ENCODE results near the gene OSBPL2.

The OSBPL2 gene

DNA sequence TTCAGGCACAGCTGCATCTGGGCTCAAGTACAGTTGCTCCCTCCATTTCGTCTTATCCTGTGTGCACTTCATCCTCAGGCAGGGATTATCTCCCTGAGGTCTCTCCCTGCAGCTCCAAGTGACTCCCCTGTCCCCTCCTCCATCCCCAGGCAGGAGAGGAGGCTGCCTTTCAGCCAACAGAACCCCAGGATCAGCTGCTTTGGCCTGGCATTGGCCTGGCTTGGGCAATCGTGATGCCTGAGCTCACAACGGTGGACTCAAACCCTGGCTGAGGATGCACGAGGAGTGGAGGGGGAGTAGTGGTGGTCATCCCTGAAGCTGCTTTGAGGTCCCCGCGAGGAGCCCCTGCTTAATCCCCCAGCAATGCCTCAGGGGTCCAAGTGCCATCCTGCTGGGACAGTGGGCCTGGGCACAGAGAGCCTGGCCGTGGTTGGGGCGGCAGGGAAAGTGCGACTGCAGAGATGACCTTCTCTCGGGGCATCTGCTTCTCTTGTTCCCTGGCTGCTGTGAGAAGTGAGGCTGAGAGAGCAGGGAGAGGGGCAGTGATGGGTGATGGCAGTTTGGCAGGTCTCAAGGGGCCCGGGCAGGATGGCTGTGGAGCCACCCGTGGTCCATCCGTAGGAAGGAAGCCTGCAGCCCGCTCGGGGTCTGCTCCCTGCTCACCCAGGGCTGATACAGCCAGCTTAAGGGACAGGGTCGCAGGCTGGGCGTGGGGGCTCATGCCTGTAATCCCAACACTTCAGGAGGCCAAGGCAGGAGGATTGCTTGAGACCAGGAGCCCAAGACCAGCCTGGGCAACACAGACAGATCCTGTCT, 12.3 kb upstream of the OSBPL2 start:
- Histone ChIP-seq H2AFZ (ENCODE audit: low read depth, low read length) (no peak overlapping the region), H4K20me1 (ENCODE audit: insufficient read depth, low read length) (peaks cover 47% of the 10 kb centered on the region), H3K4me1 (ENCODE audit: insufficient read depth, low read length) (no peaks in the 10 kb centered on the region), H3K27ac (ENCODE audit: low read length) (no peak overlapping the region), H3K79me2 (ENCODE audit: insufficient read depth, low read length) (no peaks in the 10 kb centered on the region), H3K4me3 (ENCODE audit: low read depth in 1 of 2, low read length in 2 of 2) (no peak overlapping the region), H3K36me3 (ENCODE audit: insufficient read depth, low read length) (no peaks in the 10 kb centered on the region), H3K4me2 (ENCODE audit: insufficient read depth, low read length) (no peak overlapping the region), H3K9me3 (ENCODE audit: insufficient read depth, low read length, severe bottlenecking) (no peaks in the 10 kb centered on the region), H3K27me3 (ENCODE audit: insufficient read depth, low read length, poor library complexity) (peaks cover 9% of the 10 kb centered on the region), H3K9ac (ENCODE audit: low read depth, low read length) (no peak overlapping the region)
- no peak for ATAC-seq (ENCODE audit: insufficient read depth, low read depth)
- DNase-seq: no peak
- TF ChIP-seq EZH2 (IDR thresholded peaks at IDR 0.05; ENCODE audit: borderline replicate concordance, low read depth, low read length, severe bottlenecking): no peak

GRCh38 chr20:62226707-62227590, 11.4 kb upstream of the OSBPL2 start:
- no peak for ATAC-seq (ENCODE audit: insufficient read depth, low read depth)
- no peak for TF ChIP-seq CTCF (IDR thresholded peaks at IDR 0.05; ENCODE audit: borderline replicate concordance, extremely low read depth, low read length, poor library complexity, severe bottlenecking)
- TF ChIP-seq EZH2 (IDR thresholded peaks at IDR 0.05; ENCODE audit: borderline replicate concordance, low read depth, low read length, severe bottlenecking): no peak
- peaks cover 3% of the 10 kb centered on the region for H3K27me3 ChIP-seq (ENCODE audit: insufficient read depth, low read length, poor library complexity)
- H3K4me2 ChIP-seq (ENCODE audit: insufficient read depth, low read length): no peak overlapping the region
- H3K36me3 ChIP-seq (ENCODE audit: insufficient read depth, low read length): no peaks in the 10 kb centered on the region
- H3K27ac ChIP-seq (ENCODE audit: low read length): no peak overlapping the region
- no peaks in the 10 kb centered on the region for H3K79me2 ChIP-seq (ENCODE audit: insufficient read depth, low read length)
- H3K4me1 ChIP-seq (ENCODE audit: insufficient read depth, low read length): no peaks in the 10 kb centered on the region
- H4K20me1 ChIP-seq (ENCODE audit: insufficient read depth, low read length): peaks cover 46% of the 10 kb centered on the region
- no peak overlapping the region for H3K9ac ChIP-seq (ENCODE audit: low read depth, low read length)
- H2AFZ ChIP-seq (ENCODE audit: low read depth, low read length): no peak overlapping the region
- no peak for DNase-seq
- H3K9me3 ChIP-seq (ENCODE audit: insufficient read depth, low read length, severe bottlenecking): no peaks in the 10 kb centered on the region
- H3K4me3 ChIP-seq (ENCODE audit: low read depth in 1 of 2, low read length in 2 of 2): no peak overlapping the region

DNA sequence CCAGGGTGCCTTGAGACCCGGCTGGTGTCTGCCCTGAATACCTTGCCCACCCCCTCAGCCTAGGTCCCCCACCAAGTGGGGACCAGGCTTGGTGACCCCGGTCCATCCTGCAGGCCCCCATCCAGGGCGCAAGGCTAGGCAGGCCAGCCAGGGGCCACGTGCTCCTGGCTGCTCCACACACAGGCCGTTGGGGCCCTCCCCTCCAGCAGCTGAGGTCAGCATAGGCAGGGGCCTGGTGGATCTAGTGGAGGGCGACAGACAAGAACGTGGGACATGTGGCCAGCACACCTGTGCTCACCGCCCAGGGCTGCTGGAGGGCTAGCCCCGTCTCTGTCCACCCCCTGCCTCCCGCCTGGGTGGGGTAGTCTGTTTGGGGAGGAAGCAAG, 10.7 kb upstream of the OSBPL2 start:
- ATAC-seq (ENCODE audit: insufficient read depth, low read depth): no peak
- no peak overlapping the region for H2AFZ ChIP-seq (ENCODE audit: low read depth, low read length)
- no peak for TF ChIP-seq CTCF (IDR thresholded peaks at IDR 0.05; ENCODE audit: borderline replicate concordance, extremely low read depth, low read length, poor library complexity, severe bottlenecking)
- no peak for TF ChIP-seq EZH2 (IDR thresholded peaks at IDR 0.05; ENCODE audit: borderline replicate concordance, low read depth, low read length, severe bottlenecking)
- H3K36me3 ChIP-seq (ENCODE audit: insufficient read depth, low read length): no peaks in the 10 kb centered on the region
- no peak for DNase-seq
- no peak overlapping the region for H3K9ac ChIP-seq (ENCODE audit: low read depth, low read length)
- H3K4me2 ChIP-seq (ENCODE audit: insufficient read depth, low read length): no peak overlapping the region
- H3K27me3 ChIP-seq (ENCODE audit: insufficient read depth, low read length, poor library complexity): peaks cover 3% of the 10 kb centered on the region
- H3K79me2 ChIP-seq (ENCODE audit: insufficient read depth, low read length): no peaks in the 10 kb centered on the region
- H3K4me1 ChIP-seq (ENCODE audit: insufficient read depth, low read length): no peaks in the 10 kb centered on the region
- no peak overlapping the region for H3K4me3 ChIP-seq (ENCODE audit: low read depth in 1 of 2, low read length in 2 of 2)
- no peaks in the 10 kb centered on the region for H3K9me3 ChIP-seq (ENCODE audit: insufficient read depth, low read length, severe bottlenecking)
- H4K20me1 ChIP-seq (ENCODE audit: insufficient read depth, low read length): peaks cover 41% of the 10 kb centered on the region
- no peak overlapping the region for H3K27ac ChIP-seq (ENCODE audit: low read length)

Measured in DND-41 (cell line).